Natural killer cell (primary cell): ENCODE measurements around the gene CTSH. TPM values are rescaled to one million over a fixed set of nuclear protein-coding genes. Genes with fewer than 3 reads are reported as not detected.

ENCODE experiments used
- ATAC-seq, 3 donors: fragments of 150-1000 bp in 2 of 3; fragments of 200-7000 bp in 1 of 3; cut with Tn5 transposase; 1 replicate in 1 of 3; 2 replicates in 2 of 3; pipeline ENCODE4 v1.10.0; 2021; ENCODE audit warnings: mild to moderate bottlenecking in 2 of 3, moderate library complexity in 2 of 3
- DNase-seq, 2 donors: peaks; one replicate each; pipeline versions ENCODE4 v3.0.0 to v3.0.0-alpha.2; 2013 to 2021; ENCODE audit warnings: mixed read lengths in 1 of 2
- H3K27ac ChIP-seq: one replicate; pipeline ENCODE4 v1.5.1; 2013; ENCODE audit warnings: mild to moderate bottlenecking, low read length
- H3K27me3 ChIP-seq: one replicate; pipeline ENCODE4 v1.6.1; 2013; ENCODE audit warnings: low read length; ENCODE audit not compliant: control insufficient read depth, insufficient read depth
- H3K36me3 ChIP-seq: one replicate; pipeline ENCODE4 v1.6.1; 2013; ENCODE audit warnings: low read length; ENCODE audit not compliant: control insufficient read depth, insufficient read depth
- H3K4me1 ChIP-seq: one replicate; pipeline ENCODE4 v1.6.1; 2013; ENCODE audit warnings: low read length; ENCODE audit not compliant: control insufficient read depth, insufficient read depth
- H3K4me3 ChIP-seq: one replicate; pipeline ENCODE4 v1.5.1; 2013; ENCODE audit warnings: low read length
- H3K9me3 ChIP-seq: one replicate; pipeline ENCODE4 v1.6.1; 2013; ENCODE audit warnings: low read length; ENCODE audit not compliant: control insufficient read depth, insufficient read depth
- H3K27ac Mint-ChIP-seq, 2 donors: one replicate each; pipeline ENCODE4 v1.8.0; 2022; ENCODE audit warnings: mild to moderate bottlenecking in 2 of 2, mixed read lengths in 2 of 2, moderate library complexity in 1 of 2
- H3K27me3 Mint-ChIP-seq, 2 donors: one replicate each; pipeline ENCODE4 v1.8.0; 2022; ENCODE audit warnings: low read depth in 2 of 2, mixed read lengths in 2 of 2
- H3K36me3 Mint-ChIP-seq: one replicate; pipeline ENCODE4 v1.8.0; 2022; ENCODE audit warnings: mixed read lengths
- H3K4me1 Mint-ChIP-seq, 2 donors: one replicate each; pipeline ENCODE4 v1.8.0; 2022; ENCODE audit warnings: mixed read lengths in 2 of 2
- H3K4me3 Mint-ChIP-seq: one replicate; pipeline ENCODE4 v1.8.0; 2022; ENCODE audit warnings: mild to moderate bottlenecking, moderate library complexity, mixed read lengths
- H3K9me3 Mint-ChIP-seq, 2 donors: one replicate each; pipeline ENCODE4 v1.8.0; 2022; ENCODE audit warnings: mixed read lengths in 2 of 2
- WGBS: methylation state at CpG from one replicate; pipeline ENCODE4 v1.1.7; 2013; ENCODE audit warnings: missing lambda C conversion rate; ENCODE audit not compliant: insufficient coverage; 5-methylcytosine and 5-hydroxymethylcytosine counted together
- intact Hi-C: fragments of 100-400 bp; cut with micrococcal nuclease; formaldehyde crosslinking; loops from one replicate; pipeline ENCODE4 v1.14.2; 2022
- total RNA-seq, 4 donors: library from RNA; stranded (reverse); fragments of 120-200 nt in 1 of 4; gene quantifications; one replicate each; pipeline versions ENCODE4 v1.2.3 to v1.2.4, GENCODE V29; 2013 to 2022
- TF ChIP-seq, protein P1 (sequence below): fragments of 200-600 bp; IDR thresholded peaks from one replicate; pipeline ENCODE4 v1.8.0; 2022; ENCODE audit warnings: antibody characterized with exemption

CTSH gene
- total RNA-seq, 3 donors from 2014 or later (not counting 1 experiment from before 2014, with no cell fraction given), result 8.8 to 18.1 (median 9.7) TPM

- DNase-seq (no peak), ATAC-seq (no peak)
- Histone ChIP-seq H3K27ac (no peak overlapping the region), H3K27me3 (no peaks in the 10 kb centered on the region), H3K9me3 (no peaks in the 10 kb centered on the region), H3K36me3 (no peaks in the 10 kb centered on the region), H3K4me1 (no peaks in the 10 kb centered on the region), H3K4me3 (no peak overlapping the region)
- Mint-ChIP-seq H3K4me1 (no peaks in the 10 kb centered on the region), H3K4me3 (no peak overlapping the region), H3K9me3 (no peaks in the 10 kb centered on the region), H3K27ac (no peak overlapping the region), H3K27me3 (peaks cover 0 to 2% of the 10 kb centered on the region in 2 donors), H3K36me3 (no peaks in the 10 kb centered on the region)
- TF ChIP-seq, protein P1, sequence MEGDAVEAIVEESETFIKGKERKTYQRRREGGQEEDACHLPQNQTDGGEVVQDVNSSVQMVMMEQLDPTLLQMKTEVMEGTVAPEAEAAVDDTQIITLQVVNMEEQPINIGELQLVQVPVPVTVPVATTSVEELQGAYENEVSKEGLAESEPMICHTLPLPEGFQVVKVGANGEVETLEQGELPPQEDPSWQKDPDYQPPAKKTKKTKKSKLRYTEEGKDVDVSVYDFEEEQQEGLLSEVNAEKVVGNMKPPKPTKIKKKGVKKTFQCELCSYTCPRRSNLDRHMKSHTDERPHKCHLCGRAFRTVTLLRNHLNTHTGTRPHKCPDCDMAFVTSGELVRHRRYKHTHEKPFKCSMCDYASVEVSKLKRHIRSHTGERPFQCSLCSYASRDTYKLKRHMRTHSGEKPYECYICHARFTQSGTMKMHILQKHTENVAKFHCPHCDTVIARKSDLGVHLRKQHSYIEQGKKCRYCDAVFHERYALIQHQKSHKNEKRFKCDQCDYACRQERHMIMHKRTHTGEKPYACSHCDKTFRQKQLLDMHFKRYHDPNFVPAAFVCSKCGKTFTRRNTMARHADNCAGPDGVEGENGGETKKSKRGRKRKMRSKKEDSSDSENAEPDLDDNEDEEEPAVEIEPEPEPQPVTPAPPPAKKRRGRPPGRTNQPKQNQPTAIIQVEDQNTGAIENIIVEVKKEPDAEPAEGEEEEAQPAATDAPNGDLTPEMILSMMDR, result no peak
- 85% methylated on average over 5 of the region's 5 CpGs for WGBS
- intact Hi-C loops, result no loop called here
These were observed 25.0 kb upstream of the CTSH start for GRCh38 chr15:78969687-78970349.

DNA sequence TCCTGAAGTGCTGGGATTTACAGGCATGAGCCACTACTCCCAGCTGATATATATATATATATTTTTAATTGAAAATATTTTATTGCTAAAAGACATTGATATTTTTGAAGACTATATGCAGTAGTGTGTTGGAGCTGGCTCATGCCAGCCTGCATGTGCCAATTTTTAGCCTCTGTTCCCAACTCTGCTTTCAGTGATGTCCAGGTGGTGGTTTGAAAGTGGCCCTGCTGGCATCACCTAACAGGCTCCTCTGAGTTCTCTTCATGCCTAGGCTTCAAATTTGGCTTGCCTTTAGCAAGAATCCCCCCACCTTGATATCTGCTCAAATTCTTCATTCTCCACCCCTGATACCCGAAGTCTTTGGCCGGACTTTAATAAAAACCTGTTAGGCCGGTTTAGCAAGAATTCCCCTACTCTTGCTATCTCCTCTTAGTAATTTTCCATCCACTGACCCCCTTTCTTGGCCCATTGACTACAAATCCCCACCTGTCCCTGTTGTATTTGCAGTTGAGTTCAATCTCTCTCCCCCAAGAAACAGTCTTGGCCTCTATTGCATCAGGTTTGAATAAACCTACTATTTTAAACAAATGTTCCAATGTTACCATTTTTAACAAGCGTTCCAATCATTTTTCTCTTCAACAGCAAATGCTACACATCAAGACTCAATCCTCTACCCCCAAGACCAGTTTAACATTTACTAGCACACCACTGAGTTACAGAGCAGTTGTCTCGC, 23.9 kb upstream of the CTSH start:
- Histone ChIP-seq H3K4me1 (no peaks in the 10 kb centered on the region), H3K36me3 (no peaks in the 10 kb centered on the region), H3K4me3 (no peak overlapping the region), H3K27ac (no peak overlapping the region), H3K27me3 (no peaks in the 10 kb centered on the region), H3K9me3 (no peaks in the 10 kb centered on the region)
- no peak for DNase-seq
- no peaks in the 10 kb centered on the region for H3K36me3 Mint-ChIP-seq
- H3K27ac Mint-ChIP-seq, result no peak overlapping the region
- peaks cover 0 to 2% of the 10 kb centered on the region in 2 donors for H3K27me3 Mint-ChIP-seq
- H3K4me1 Mint-ChIP-seq, result no peaks in the 10 kb centered on the region
- ATAC-seq, result no peak
- H3K9me3 Mint-ChIP-seq, result no peaks in the 10 kb centered on the region
- intact Hi-C loops, result no loop called here
- TF ChIP-seq, protein P1, result no peak
- no peak overlapping the region for H3K4me3 Mint-ChIP-seq
- 97% methylated on average over 5 of the region's 5 CpGs for WGBS

DNA sequence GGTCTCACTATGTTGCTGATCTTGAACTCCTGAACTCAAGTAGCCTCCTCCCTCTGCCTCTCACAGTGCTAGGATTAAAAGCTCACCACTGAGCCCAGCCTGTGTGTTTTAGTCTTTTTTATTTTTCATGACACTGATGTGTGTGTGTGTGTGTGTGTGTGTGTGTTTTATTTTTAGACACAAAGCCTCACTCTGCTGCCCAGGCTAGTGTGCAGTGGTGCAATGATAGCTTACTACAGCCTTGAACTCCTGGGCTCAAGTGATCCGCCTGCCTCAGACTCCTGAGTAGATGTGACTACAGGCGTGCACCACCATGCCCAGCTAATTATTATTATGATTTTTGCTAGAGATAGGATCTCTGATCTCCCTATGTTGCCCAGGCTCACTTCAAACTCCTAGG, 23.3 kb upstream of the CTSH start:
- ATAC-seq (no peak), DNase-seq (no peak)
- WGBS, result 80% methylated on average over 2 of the region's 2 CpGs
- H3K36me3 Mint-ChIP-seq, result no peaks in the 10 kb centered on the region
- no peak overlapping the region for H3K4me3 ChIP-seq
- TF ChIP-seq, protein P1, result no peak
- no peak overlapping the region for H3K4me3 Mint-ChIP-seq
- no peaks in the 10 kb centered on the region for H3K9me3 ChIP-seq
- H3K27ac ChIP-seq, result no peak overlapping the region
- no peaks in the 10 kb centered on the region for H3K4me1 ChIP-seq
- intact Hi-C loops, result no loop called here
- H3K4me1 Mint-ChIP-seq, result no peaks in the 10 kb centered on the region
- H3K27me3 ChIP-seq, result no peaks in the 10 kb centered on the region
- H3K27me3 Mint-ChIP-seq, result peaks cover 0 to 2% of the 10 kb centered on the region in 2 donors
- H3K27ac Mint-ChIP-seq, result no peak overlapping the region
- no peaks in the 10 kb centered on the region for H3K9me3 Mint-ChIP-seq
- no peaks in the 10 kb centered on the region for H3K36me3 ChIP-seq
